Measurements from ENCODE around the gene JAZF1. TPM values are rescaled to one million over a fixed set of nuclear protein-coding genes. Genes with fewer than 3 reads are reported as not detected.

Gene JAZF1
- total RNA-seq, 1 donor from 2014 or later, result 23.2 TPM

DNA sequence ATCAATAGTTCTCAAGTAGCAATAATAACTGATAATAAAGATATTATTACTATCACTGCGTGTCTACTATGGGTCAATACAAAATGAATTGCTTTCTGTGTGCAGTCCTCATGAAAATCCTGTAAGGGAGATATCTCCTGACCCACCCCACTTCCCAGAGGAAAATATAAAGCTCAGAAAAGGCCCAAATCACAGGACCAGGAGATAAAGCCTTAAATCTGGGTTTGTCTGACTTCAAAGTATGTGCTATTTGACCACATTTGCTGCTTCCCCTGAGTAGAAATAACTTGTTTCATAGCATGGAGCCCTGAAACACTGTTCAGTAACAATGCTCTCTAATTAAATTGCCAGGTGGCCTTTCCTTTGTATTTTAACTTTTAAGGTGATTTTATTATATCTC is 174.1 kb downstream of the JAZF1 start:
- DNase-seq (no peak), ATAC-seq (no peak)
- intact Hi-C loops (cut with micrococcal nuclease), result no loop called here

DNA sequence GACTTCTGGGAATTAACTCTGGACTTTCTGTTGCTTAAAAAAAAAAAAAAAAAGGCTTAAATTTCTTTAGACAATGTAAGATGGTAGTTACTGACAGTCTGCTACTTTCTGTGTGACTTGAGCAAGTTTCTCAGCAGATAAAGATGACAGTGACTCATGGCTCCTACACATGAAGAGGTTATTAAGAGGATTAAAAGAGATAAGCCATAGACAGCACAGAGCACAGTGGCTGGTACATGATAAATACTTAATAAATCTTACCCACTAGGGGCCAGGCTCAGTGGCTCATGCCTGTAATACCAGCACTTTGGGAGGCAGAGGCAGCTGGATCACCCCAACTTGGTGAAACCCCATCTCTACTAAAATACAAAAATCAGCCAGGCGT is 174.8 kb downstream of the JAZF1 start:
- DNase-seq, result no peak
- intact Hi-C loops (cut with micrococcal nuclease), result no loop called here
- ATAC-seq, result peak; percentile 49

DNA sequence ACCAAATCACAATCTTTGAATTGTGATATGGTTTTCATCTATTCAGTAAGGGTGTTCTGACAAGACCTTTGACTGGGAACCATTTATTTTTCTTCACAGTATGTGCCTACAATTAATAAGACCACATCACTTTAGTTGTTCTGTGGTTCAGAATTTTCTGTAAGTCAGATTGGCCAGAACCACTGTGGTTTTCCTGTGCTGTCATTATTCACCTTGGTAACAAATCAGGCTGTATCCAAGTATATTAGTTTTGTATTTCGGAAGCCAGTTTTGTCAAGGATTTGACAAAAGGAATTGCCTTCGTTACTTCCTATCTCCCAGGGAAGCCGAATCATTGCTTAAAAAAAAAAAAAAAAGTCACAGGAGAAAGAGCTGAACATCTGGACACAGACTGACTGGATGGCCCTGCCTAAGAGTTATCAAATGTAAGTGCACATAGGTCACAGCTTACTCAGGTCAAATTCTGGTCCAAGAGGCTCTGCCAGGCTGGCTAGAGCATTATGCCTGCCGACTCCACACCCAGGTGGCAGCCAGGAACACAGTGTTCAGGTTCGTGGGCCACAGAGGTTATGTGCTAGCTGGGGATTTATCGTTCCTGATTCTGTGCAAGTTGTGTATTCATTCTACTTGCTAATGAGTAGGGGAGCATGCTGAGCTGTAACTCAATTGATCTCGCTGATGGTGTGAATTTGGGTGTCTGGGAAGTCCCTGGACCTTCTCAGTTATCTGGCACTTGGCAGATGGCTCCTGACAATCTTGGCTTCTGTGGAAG is 175.3 kb downstream of the JAZF1 start:
- DNase-seq, result peak; percentile 69
- peak; percentile 98 for ATAC-seq
- intact Hi-C loops (cut with micrococcal nuclease), result no loop called here

DNA sequence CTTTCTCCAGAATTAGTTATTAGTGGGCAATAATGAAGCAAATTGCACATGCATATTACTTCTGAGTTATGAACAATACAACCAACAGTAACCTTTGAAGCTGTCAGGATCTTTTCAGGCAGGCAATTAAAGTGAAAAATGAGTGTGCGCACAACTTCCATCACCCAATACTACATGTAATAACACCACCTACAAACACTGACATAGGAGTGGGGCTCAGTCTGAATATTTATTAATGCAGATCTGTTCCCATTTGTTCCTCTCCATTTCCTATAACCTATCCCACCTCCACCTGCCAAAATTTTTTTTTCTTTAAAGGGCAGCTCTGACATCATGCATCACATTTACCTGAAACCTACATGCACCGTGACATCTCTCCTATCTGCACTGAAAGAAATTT is 177.2 kb downstream of the JAZF1 start:
- ATAC-seq (no peak), DNase-seq (no peak)
- intact Hi-C loops (cut with micrococcal nuclease), result no loop called here

DNA sequence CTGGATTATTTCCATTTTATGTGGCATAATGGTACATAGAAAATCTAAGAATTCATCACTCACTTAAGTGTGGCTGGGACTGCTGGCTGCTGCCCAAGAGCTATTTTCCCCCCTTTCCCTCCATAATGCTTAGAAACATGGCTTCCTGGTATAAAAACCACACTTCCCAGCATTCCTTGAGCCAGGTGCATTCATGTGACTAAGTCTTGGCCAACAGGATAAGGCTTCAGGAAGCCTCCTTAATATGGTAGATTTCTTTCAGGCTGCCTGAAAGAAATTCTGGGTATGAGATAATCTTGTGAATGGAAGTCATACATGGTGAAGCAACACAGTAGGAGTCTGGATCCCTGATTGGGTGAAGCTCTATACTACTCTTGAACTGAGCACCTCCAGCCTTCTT is 178.0 kb downstream of the JAZF1 start:
- DNase-seq, result no peak
- intact Hi-C loops (cut with micrococcal nuclease), result no loop called here
- no peak for ATAC-seq

DNA sequence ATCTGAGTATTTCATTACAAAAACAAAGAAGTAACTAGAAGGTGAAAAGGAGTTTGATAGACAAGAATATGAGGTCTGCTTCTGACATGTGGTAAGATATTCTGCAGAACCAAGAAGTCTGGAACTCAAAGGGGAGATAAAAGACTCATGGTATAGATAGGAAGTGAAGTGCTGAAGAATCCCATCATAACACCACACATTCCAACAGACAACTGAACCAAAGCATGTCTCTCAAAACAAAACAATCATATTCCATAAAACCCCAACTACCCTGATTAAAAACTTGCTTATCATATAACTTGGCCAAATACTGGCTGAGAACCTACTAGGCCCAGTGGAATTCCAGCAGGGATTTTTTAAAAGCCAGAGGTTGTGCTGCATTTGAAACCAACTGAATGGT is 178.7 kb downstream of the JAZF1 start:
- ATAC-seq (no peak), DNase-seq (no peak)
- intact Hi-C loops (cut with micrococcal nuclease), result no loop called here

DNA sequence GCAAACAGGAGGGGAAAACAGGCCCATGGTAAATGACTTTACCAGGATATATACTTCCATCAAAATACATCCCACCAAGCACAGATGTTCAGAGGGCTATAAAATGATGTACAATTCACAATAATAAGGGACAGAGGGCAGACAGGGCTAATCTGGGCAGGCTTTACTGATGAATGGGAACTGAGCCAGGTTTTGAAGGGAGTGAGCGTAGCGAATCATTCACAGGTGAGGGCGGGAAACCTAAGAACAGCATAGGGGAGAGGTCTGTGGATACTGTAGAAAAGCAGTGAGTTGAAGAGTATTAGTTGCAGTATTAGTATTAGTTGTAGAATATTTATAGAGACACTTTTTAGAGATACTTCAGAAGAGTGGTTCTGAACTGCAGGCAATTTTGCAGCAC is 180.8 kb downstream of the JAZF1 start:
- intact Hi-C loops (cut with micrococcal nuclease), result no loop called here
- DNase-seq, result no peak
- ATAC-seq, result no peak

DNA sequence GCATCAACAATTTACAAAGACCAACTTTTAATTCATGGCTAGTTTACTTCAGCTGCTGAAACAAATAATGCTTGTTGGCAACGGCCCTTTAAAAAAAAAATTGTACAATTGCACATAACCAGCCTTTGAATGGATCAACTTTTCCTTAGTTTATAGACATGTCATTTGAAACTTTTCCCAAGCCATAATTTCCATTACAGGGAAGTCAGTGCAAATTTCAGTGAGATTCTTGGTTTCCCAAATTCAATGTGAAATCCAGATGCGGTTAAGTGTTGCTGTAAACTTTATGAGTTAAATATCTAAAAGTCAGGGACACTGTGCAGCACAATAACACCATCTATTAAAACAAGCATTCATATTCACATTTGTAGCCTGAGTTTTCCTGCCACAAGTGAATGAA is 182.2 kb downstream of the JAZF1 start:
- ATAC-seq (no peak), DNase-seq (no peak)
- intact Hi-C loops (cut with micrococcal nuclease), result no loop called here

DNA sequence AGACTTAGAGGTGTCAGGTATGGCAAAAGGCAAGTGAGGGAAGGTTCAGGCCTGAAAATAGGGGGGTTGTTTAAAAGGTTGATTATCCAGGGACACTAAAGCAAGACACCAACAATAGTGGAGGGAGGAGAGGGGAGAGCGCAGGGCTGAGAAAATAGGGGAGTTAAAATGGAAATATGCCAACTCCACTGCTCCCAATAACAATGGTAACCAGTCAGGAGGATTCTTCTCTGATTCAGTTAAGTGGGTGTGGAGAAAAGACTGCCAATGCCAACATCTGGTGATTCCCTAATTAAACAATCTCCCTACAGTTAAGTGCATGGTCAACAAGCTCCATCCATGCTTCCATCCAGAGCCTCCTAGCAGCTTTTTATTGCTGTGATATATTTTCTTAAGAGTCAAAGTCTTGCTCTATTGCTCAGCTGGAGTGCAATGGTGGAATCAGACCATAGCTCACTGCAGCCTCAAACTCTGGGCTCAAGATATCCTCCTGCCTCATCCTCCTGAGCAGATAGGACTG is 183.3 kb downstream of the JAZF1 start:
- DNase-seq, result no peak
- intact Hi-C loops (cut with micrococcal nuclease), result no loop called here
- ATAC-seq, result no peak

DNA sequence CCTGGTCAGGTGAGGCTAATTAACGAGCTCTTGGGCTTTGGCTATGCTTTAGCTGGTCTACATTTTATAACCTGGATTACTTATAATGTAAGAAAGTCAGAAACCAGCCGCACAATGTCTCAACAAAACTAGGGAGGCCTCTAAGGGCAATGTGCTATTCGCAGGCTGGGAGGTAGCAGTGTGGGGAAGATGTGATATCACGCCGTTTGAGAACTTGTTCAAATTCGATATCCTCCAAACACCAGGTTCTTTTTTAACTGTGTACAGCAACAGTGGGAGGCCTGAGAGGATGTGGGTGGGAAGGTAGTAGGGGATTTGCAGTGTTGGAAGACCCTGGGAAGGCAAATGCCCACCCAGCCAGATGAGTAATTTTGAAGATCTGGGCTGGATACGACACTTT is 184.5 kb downstream of the JAZF1 start:
- intact Hi-C loops (cut with micrococcal nuclease), result no loop called here
- ATAC-seq (no peak), DNase-seq (no peak)

DNA sequence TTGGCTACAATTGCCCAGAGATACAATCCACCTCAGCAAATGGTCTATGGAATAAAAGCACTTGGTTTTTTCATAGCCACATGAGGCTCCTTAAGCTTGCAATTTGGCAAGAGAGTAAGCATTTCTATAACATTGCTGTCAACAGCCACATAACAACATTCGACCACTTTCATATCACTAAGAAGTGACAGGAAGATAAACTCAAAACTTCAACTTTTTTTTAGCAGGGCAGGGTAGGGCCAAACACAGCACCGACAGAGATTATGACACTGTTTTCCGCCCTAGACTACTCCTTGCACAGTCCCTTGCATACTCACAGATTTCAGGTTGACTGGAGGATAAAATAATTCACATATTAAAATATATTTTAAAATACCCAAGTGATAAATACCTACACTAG is 185.4 kb downstream of the JAZF1 start:
- DNase-seq (no peak), ATAC-seq (peak; percentile 28)
- intact Hi-C loops (cut with micrococcal nuclease), result no loop called here

DNA sequence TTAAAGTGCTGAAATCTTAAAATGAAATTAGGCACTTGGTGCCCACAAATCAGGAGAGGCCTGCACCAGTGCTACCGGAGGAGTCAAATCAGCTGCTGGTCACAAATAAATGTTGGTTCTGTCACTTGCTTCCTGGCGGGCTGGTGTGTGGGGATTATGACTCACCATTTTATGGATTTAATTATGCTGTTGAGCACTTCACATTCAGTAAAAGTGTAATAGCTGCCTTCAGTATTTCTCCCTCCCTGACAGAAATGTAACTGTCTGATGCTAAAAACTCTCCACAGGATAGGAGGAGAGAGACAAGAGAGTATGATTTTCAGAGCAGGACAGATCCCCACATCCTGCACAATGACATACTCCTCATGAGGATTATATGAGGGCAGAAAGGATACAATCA is 186.0 kb downstream of the JAZF1 start:
- DNase-seq, result no peak
- peak; percentile 48 for ATAC-seq
- intact Hi-C loops (cut with micrococcal nuclease), result no loop called here

DNA sequence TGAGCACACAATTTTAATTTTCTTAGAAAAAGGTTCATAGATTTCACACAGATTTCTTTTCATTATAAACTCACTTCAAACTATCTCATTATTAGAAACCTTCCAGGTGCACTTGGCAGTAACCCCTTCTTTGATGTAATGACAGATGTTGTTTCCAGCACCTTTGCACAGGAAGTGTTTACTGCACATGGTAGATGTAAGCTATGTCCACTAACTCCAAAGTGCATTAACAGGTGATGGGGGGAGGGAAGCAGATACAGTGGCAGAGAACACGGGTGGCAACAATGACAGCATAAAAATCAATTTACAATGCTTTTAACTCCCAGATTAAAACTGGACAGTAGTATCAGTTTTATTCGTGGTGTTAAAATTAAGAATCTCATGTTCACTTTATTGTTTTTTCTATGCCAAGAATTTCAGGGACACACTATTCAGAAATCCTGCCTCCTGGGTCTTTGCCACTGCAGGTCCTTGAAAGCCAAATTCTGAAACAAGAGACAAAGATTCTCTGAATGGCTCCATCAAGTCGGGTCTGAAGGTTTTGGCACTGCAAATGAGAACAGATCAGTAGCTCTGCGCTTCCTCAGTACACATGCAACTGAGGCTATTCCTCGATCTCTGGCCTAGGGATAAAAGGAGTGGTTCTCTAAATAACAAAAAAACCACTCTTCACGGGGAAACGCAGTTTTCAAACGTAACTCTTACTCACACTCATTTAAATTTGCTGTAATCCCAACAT is 187.7 kb downstream of the JAZF1 start:
- intact Hi-C loops (cut with micrococcal nuclease), result no loop called here
- DNase-seq (no peak), ATAC-seq (peak; percentile 60)

DNA sequence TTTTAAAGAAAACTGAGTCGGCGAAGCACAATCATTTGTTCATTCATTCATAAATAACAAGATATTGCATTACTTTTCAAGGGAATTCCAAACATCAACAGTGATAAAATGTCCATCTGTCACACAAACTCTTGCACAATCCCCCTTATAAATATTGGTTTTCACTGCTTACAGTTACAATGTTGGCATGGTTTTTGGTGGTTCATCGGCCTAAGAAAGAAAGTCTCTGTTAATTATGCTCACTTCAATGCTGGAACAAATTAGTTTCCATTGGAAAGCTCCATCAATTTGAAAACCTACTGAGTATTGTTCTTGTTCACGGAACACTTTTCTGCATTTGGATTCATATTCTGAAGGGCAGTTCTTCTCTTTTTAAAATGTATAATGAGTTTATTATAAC is 188.5 kb downstream of the JAZF1 start:
- intact Hi-C loops (cut with micrococcal nuclease), result no loop called here
- no peak for DNase-seq
- ATAC-seq, result no peak

DNA sequence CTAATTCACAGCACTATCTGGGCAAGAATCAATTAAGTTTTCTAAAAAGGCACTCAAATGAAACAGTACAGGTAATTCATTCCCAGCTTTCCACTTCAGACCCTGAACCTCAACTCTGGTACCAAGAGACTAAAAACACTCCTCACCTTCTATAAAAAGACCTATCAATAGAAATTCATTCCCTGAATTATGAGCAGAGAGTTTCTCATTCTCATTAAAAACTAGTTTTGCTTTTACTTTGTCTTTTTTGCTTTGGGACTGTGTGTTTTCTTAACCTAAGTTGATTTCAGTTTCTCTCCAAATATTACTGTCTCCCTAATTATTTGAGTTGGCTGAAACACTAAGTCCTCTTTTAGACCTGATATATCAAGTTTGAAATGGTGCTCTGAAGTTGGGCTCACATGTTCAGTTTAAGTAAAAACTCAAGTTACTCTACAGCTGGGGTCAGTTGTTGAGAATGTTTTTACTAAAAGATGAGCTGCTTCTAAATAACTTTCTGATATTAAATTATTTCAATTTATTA is 189.5 kb downstream of the JAZF1 start:
- intact Hi-C loops (cut with micrococcal nuclease), result no loop called here
- ATAC-seq (no peak), DNase-seq (no peak)

DNA sequence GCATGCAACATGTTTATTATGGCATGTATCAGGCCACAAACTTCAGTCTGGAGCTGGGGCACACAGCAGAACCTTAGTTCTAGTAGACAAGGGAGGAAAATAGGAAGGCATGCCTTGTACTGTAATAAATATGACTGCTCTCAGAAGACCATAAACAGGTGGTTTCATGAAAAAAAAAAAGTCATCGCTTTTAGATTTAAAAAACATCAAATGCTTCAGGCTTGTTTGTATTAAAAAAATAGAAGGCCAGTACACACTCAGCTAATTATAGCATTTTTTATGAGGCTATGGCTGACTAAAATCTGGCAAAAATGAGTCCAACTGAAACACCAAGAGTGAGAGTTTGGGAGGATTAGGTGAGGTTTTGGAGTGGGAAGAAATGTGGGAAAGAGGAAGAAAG is 204.1 kb downstream of the JAZF1 start:
- ATAC-seq, result no peak
- intact Hi-C loops (cut with micrococcal nuclease), result no loop called here
- no peak for DNase-seq

DNA sequence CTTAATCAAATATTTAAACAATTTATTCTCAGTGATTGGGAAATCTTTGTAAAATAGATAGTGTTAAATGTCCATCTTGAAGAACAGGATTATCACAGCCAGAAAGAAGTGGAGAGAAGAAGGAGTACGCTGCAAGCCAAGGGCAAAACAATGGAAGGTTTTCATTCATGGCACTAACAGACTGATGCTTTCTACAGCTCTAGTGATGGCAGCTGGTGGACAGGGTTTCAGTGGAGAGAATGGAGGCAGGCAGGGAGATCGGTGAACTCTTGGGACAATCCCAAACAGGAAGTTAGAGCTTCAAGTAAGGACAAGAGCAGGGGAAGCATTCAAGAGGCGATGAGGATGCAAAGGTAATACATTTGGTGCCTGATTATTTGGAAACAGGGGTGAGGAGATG is 207.0 kb downstream of the JAZF1 start:
- intact Hi-C loops (cut with micrococcal nuclease), result no loop called here
- ATAC-seq (no peak), DNase-seq (no peak)

DNA sequence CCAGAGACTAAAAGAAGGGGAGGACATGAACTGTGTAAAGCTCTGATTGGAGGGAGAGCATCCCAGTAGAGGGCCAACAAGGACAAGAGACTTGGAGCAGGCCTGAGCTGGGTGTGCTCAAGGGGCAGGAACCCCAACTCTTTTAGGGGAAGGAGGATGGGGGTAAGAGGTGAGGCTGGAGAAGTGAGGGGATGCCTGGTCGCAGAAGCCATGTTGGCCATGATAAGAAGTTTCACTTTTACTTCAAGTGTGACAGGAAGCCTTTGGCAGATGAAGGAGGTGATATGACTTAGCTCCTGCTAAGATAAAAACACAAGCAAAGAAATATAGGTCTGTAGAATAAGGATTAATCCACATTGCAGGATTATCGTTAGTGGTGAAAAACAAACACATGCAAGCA is 208.3 kb downstream of the JAZF1 start:
- intact Hi-C loops (cut with micrococcal nuclease), result no loop called here
- no peak for DNase-seq
- ATAC-seq, result no peak

DNA sequence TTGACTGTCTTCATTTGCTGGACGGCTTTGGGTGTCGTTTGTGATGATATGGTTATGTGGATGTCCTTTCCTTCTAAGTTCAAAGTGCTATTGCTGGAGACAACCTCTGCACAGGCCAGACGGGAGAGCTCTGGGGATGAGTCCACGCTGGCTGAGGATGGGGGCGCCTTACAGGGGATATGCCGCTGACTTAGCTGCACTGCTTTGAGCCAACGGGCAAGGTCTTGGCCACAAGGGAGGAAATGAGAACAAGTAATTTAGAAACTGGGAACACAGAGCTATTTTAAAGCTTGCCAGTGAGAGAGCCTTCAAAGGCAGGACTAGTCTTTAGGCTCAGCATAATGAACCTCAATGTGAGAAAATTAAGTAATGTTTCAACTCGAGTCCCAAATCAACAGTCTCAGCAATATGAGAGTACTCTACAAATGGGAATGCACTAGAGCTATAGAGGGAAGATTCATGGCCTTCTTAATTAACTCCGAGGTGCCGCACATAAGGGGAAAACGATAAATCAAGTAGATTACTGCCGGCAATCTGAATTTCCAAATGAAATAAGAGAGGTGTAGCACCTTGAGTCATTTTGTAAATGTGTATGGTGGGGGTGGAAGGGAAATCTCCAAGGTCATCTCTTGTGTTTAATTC is 209.3 kb downstream of the JAZF1 start:
- ATAC-seq (no peak), DNase-seq (no peak)
- intact Hi-C loops (cut with micrococcal nuclease), result no loop called here

DNA sequence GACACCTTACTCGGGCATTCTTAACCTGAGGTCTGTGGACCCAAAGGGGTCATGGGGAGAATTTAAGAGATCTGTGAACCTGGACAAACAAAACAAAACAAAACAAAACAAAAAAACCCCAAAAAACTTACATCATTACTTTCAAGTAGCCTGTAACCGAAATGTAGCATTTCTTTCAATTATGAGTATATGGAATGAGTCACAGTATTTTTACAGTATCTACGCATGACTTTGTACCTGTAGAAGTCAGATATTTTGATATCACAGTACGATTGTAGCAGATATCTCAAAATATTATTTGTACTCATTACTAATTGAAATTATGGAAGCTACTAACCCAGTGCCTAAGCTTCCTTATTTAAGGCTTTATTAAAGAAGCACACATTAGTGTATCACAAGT is 210.2 kb downstream of the JAZF1 start:
- intact Hi-C loops (cut with micrococcal nuclease), result no loop called here
- DNase-seq (no peak), ATAC-seq (no peak)
